GM21528 (cell line): ENCODE data around the gene C2orf42.
"Not testable (repeated sequence)": the region's sequence is repeated elsewhere in the genome, so short reads cannot be mapped to it uniquely, and the experiment has no call there.

ENCODE experiments used
- ATAC-seq: cut with Tn5 transposase; IDR thresholded peaks from one replicate; pipeline ENCODE4 v1.9.1; 2021; ENCODE audit warnings: mild to moderate bottlenecking, moderate library complexity; ENCODE audit not compliant: unreplicated experiment, low FRiP score

C2orf42 gene

DNA sequence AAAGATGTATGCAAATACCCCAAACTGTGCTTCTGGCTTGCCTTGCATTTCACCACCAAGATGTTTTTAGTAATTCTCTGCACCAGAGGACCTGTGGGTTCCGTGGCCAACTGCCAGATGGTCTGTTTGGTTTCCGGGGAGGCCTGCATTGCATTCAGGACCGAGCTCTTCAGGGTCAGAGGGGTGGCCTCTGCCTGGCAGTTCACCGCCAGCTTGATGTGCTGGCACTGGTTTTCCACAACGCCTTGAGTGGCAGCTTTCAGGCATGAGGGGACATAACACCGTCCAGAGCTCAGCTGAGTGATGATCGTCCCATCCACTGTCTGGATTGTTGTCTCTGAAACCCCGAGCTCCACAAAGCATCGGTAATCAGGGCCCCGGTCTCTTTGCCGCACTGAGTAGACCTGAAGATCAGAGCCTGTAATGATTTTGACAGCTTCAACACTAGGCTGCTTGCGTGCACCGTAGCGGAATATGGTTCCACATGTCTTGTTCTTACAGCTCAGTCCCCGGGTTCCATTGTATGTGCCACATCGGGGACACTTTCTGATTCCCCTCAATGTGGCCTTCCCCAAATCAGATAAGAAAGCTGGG is 9.4 kb downstream of the C2orf42 start:
- peak; percentile 62 for ATAC-seq

DNA sequence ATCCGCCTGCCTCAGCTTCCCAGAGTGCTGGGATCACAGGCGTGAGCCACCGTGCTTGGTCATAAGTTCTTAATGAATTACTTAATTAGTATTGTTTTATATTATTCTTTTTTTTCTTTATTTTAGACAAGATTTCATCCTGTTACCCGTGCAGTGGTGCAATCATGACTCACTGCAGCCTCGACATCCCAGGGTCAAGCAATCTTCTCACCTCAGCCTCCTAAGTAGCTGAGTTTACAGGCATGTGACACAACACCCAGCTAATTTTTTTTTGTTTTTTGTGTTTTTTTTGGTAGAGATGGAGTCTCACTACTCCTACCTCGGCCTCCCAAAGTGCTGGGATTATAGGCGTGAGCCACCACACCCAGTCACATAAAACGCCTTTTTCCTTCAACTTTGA is 17.3 kb downstream of the C2orf42 start:
- no peak for ATAC-seq

- not testable (repeated sequence) for ATAC-seq
These were observed 21.1 kb downstream of the C2orf42 start for GRCh38 chr2:70169654-70170245.

GRCh38 chr2:70161069-70161534 is 29.7 kb downstream of the C2orf42 start:
- no peak for ATAC-seq

GRCh38 chr2:70160545-70160944 is 30.3 kb downstream of the C2orf42 start:
- ATAC-seq: no peak

DNA sequence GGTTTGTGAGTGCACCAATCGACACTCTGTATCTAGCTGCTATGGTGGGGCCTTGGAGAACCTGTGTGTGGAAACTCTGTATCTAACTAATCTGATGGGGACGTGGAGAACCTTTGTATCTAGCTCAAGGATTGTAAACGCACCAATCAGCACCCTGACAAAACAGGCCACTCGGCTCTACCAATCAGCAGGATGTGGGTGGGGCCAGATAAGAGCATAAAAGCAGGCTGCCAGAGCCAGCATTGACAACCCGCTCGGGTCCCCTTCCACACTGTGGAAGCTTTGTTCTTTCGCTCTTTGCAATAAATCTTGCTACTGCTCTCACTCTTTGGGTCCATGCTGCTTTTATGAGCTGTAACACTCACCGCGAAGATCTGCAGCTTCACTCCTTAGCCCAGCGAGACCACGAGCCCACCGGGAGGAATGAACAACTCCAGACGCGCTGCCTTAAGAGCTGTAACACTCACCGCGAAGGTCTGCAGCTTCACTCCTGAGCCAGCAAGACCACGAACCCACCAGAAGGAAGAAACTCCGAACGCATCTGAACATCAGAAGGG is 41.6 kb downstream of the C2orf42 start:
- ATAC-seq: not testable (repeated sequence)

GRCh38 chr2:70148211-70148760 is 42.5 kb downstream of the C2orf42 start:
- ATAC-seq: not testable (repeated sequence)

GRCh38 chr2:70145851-70146739 is 44.7 kb downstream of the C2orf42 start:
- no peak for ATAC-seq

GRCh38 chr2:70145144-70145490 is 45.7 kb downstream of the C2orf42 start:
- ATAC-seq: no peak

GRCh38 chr2:70144443-70145143 is 46.2 kb downstream of the C2orf42 start:
- ATAC-seq: no peak

DNA sequence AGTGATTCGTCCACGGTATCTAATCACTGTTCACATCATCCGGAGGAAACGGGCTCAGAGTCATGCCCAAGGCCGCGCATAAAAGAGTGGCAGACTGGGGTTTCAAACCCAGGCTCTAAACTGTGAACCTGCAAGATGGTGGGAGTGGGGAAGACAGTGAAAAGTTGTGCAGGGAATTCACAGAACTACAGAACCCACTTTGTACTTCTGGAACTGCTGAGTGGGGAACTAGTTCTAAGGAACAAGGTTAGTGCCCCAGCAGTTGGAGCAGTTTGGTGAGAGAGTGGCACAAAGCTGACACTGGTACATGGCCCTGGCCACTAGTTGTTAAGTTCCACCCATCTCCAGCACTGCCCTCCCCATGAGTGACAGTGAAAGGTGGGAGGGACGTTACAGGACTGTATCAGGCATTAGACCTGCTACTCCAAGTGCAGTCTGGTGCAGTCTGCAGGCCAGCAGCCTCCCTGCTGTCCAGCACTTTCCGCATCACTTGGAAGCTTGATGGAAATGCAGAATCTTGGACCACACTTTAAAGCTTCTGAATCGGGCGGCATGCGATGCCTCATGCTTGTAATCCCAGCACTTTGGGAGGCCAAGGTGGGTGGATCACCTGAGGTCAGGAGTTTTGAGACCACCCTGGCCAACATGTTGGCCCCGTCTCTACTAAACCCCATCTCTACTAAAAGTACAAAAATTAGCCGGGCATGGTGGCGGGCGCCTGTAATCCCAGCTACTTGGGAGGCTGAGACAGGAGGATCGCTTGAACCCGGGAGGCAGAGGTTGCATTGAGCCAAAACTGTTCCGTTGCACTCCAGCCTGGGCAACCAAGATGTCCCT is 47.3 kb downstream of the C2orf42 start:
- no peak for ATAC-seq

- ATAC-seq: peak; percentile 66
These were observed 48.1 kb downstream of the C2orf42 start for GRCh38 chr2:70142590-70143313.

DNA sequence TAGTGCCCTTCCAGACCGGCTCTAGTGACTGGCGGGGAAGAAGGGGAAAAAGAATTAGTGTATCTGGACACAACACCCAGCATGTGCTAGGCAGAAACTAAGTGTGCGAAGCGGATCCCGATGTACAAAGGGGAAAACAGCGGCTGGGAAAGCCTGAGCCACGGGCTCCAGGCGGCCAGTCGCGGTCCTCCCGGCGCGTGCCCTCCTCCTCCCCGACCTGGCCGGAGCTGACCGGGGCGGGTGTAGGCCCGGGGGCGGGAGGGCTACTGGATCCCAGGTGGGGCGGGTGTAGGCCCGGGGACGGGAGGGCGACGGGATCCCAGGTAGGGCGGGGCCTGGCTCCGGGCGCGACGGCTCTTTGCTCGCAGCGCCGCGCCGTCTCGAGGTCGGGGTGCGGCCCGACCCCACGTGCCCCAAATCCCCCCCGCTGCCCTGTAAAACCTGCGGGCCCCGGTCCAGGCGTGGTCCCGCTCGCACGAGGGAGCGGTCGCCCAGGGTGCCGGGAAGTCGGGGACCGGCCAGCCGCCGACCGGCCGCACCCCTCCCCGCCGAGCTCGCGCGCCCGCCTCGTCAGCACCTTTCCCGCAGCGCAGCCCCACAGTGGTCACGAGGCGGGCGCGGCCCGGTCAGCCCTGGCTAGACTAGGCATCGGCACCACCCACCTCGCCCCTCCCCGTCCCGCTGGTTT is 48.8 kb downstream of the C2orf42 start:
- peak; percentile 37 for ATAC-seq

DNA sequence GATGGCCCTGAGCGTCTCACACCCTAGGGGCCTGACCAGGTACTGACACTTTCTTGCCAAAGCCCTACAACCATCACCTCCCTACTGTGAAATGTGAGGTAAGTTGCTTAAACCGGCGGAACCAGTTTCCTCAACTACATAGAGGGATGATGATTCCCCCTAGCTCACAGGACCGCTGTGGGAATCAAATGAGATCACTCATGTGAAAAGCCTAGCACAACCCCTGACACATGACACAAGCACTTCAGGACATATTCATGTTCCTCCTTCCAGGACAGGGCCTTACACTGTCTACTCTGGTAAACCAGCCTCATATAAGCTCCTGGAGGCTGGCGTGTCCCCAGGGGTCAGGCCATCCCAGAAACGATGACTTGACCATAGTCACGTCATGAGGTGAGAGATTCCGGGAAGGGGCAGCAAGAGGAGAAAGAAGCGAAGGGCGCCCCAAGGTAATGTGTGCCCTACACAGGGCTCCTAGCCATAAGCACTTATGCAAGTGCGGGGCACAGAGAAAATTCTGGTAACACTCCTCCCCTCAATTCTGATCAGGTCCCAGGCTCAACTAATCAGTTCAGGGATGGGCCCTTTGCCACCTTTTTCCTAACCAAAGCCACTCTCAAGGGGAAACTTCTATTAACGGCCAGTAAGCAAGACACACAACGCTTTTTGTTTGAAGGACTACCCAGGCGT is 49.5 kb downstream of the C2orf42 start:
- peak; percentile 32 for ATAC-seq

- no peak for ATAC-seq
These were observed 50.0 kb downstream of the C2orf42 start for GRCh38 chr2:70140791-70141211.

- not testable (repeated sequence) for ATAC-seq
These were observed 56.4 kb downstream of the C2orf42 start for GRCh38 chr2:70134323-70134983.
